Measurements from ENCODE around the gene DDT.
"Not testable (repeated sequence)": the region's sequence is repeated elsewhere in the genome, so short reads cannot be mapped to it uniquely, and the experiment has no call there.

The DDT gene

DNA sequence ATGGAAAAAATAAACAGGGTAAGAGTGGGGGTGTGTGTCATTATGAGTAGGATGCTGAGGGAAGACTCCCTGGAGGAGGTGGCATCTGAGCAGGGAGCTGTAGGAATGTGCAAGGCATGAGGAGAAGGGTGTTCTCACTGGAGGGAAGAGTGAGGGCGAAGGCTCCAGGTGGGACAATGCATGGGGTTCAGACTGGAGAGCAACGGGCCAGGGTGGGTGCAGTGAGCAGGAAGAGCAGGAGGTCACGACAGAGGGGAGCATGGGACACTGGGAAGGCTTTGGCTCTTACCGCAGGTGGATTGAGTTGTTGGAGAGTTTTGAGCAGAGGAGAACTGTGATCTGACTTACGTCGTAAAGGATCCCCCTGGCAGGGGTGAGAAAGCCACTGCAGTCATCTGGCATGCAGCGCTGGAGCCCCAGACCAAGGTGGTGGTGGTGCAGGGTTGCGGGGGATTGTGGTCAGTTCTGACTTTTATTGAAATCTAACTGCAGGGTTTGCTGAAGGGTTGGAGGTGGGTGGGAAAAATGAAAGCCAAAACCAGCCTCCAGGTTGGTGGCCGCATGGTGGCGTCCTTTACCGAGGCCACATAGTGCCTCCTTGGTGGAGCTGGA, 21.3 kb downstream of the DDT start:
- H3K4me3 ChIP-seq (ENCODE audit: low read depth, low read length); DNase-seq (ENCODE audit: low read depth): not testable (repeated sequence)

DNA sequence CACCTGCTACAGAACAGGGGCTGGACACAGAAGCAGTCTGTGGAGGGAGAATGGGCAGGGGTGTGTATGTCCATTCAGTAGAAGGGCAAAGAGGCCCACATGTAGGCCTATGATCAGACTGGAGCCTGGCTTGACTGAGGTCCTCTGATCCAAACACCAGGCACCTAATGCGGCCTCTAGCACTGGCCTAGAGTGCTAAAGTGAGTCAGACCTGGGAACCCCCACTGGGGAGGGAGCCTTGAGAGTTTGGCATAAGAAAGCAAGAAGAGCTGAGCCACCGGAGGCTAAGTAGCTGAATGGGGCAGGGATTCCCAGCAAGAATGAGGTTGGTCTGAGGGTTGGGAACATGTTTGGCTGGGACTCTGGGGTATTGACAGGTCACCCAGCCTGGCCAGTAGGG, 22.9 kb downstream of the DDT start:
- H3K4me3 ChIP-seq (ENCODE audit: low read depth, low read length); DNase-seq (ENCODE audit: low read depth): not testable (repeated sequence)

DNA sequence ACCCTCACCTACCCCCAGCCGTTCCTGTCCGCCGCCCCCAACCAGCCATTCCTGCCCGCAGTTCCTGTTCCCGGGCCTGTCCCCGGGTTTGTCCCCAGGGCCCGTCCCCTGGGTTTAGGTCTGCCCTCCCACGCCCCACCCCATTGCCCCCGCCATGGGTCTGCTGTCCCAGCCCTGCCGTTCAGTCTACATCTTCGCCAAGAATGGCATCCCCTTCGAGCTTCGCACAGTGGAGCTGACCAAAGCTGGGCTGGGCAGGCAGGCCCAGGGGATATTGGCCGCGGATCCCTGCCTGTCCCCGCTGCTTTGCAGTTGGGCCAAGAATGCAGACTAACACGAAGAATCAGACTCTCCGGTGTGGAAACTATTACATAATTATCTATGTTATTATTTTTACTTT, 24.5 kb downstream of the DDT start:
- not testable (repeated sequence) for DNase-seq (ENCODE audit: low read depth); H3K4me3 ChIP-seq (ENCODE audit: low read depth, low read length)

DNA sequence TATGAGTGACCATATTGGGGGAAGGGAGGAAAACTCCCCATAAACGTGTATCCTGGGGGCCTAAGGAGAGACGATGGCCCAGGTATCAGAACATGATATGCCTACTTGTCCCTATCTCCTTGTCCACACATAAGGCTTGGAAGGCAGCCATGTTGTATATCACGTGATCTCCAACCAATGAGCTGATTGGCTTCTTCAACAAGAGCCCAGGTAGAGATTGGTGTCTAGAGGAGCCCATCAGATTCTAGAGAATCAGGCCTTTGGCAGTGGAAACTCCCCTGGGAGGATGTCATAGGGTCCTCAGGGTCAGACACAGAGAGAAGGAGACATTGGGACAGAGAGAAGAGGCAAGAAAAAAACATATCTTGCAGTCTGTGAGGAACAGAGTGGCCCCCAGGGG, 26.9 kb downstream of the DDT start:
- not testable (repeated sequence) for DNase-seq (ENCODE audit: low read depth)

DNA sequence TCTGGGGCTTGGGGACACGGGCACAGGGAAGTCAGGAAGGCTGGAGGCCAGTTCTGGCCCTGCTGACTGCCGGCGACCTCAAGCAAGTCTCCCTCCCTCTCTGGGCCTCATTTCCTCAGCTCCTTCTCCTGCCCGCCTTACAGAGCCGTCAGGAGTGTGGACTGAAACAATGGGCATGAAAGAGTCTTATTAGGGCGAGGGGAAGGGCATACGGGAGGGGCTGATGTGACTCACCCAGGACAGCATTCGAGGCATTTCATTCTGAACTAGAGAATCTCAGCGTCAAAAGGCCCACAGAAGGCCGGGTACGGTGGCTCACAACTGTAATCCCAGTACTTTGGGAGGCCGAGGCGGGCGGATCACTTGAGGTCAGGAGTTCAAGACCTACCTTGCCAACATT, 34.1 kb downstream of the DDT start:
- not testable (repeated sequence) for H3K4me3 ChIP-seq (ENCODE audit: low read depth, low read length); DNase-seq (ENCODE audit: low read depth)

More for the DNA sequence above, 26.9 kb downstream of the DDT start:
- H3K4me3 ChIP-seq (ENCODE audit: low read depth, low read length) = not testable (repeated sequence)

DNA sequence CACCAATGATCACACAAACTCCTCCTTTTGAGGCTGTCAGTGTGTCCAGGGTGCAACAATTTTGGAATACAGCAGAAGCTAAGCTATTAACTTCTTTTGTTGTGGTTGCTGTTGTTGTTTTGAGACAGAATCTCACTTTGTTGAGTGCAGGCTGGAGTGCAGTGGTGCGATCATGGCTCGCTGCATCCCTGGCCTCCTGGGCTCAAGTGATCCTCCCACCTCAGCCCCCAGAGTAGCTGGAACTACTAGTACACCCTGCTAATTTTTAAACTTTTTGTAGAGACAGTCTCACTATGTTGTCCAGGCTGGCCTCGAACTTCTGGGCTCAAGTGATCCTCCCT, 35.3 kb downstream of the DDT start:
- DNase-seq (ENCODE audit: low read depth) = no peak
- TF ChIP-seq, protein P1, sequence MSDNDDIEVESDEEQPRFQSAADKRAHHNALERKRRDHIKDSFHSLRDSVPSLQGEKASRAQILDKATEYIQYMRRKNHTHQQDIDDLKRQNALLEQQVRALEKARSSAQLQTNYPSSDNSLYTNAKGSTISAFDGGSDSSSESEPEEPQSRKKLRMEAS (IDR thresholded peaks at IDR 0.05; ENCODE audit: low read depth, low read length) = no peak
- TF ChIP-seq POLR2A (IDR thresholded peaks at IDR 0.05; ENCODE audit: extremely low read depth, insufficient read length) = no peak
- TF ChIP-seq MYC (IDR thresholded peaks at IDR 0.05; ENCODE audit: low read depth, low read length) = no peak
- TF ChIP-seq, protein P2, sequence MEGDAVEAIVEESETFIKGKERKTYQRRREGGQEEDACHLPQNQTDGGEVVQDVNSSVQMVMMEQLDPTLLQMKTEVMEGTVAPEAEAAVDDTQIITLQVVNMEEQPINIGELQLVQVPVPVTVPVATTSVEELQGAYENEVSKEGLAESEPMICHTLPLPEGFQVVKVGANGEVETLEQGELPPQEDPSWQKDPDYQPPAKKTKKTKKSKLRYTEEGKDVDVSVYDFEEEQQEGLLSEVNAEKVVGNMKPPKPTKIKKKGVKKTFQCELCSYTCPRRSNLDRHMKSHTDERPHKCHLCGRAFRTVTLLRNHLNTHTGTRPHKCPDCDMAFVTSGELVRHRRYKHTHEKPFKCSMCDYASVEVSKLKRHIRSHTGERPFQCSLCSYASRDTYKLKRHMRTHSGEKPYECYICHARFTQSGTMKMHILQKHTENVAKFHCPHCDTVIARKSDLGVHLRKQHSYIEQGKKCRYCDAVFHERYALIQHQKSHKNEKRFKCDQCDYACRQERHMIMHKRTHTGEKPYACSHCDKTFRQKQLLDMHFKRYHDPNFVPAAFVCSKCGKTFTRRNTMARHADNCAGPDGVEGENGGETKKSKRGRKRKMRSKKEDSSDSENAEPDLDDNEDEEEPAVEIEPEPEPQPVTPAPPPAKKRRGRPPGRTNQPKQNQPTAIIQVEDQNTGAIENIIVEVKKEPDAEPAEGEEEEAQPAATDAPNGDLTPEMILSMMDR (IDR thresholded peaks at IDR 0.05; ENCODE audit: low read depth, low read length) = no peak
- no peak overlapping the region for H3K4me3 ChIP-seq (ENCODE audit: low read depth, low read length)

DNA sequence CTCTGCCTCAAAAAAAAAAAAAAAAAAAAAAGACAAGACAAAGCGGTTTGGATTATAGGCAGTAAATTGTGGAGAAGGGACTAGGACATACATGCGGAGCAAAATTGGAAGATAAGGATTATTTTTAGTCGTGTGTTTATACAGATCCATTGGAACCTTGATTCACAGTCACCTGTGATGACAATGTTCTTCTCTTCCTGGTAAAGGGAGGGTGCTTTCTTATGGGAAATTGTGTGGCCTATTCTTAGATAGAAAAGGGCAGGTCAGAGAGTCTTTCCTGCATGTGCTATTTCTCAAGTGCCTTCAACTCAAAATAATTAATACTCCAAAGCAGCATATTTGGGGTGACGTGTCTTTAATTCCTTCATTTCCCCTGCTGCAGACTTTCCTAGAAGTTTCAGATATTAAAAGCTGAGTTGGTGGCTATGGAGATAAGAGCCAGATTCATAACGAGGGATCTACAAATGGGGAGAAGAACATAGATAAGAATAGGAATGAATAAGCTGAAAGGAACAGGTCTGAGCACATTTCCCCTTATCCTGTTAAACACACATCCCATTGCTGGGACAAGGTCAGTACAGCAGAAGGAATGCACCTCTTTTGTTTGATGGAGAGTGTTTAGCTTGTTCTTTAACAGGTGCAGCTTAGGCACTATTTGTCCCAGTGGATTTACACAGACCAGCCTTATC, 35.8 kb downstream of the DDT start:
- no peak overlapping the region for H3K4me3 ChIP-seq (ENCODE audit: low read depth, low read length)
- no peak for DNase-seq (ENCODE audit: low read depth)
- TF ChIP-seq MYC (IDR thresholded peaks at IDR 0.05; ENCODE audit: low read depth, low read length) (no peak), POLR2A (IDR thresholded peaks at IDR 0.05; ENCODE audit: extremely low read depth, insufficient read length) (no peak)
- TF ChIP-seq, protein P1 (IDR thresholded peaks at IDR 0.05; ENCODE audit: low read depth, low read length) = no peak
- TF ChIP-seq, protein P2 (IDR thresholded peaks at IDR 0.05; ENCODE audit: low read depth, low read length) = no peak

DNA sequence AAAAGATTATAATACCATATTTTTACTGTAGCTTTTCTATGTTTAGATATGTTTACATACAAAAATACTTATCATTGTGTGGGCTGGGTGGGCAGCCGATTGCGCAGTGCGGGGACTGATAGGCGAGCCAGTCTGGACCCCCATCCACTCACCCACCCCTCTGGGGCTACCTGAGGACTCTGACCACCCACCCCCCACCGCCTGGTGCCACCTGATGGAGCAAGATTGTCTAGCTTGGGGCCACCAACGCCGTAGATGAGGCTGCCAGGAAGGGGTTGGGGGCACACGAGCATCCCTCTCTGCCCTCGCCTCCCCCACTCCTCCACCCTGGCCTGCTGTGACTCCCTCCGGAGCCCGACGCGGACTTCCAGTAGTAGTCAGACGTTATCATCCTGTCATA, 47.7 kb downstream of the DDT start:
- TF ChIP-seq, protein P2 (IDR thresholded peaks at IDR 0.05; ENCODE audit: low read depth, low read length) = no peak
- TF ChIP-seq, protein P1 (IDR thresholded peaks at IDR 0.05; ENCODE audit: low read depth, low read length) = no peak
- DNase-seq (ENCODE audit: low read depth) = no peak
- H3K4me3 ChIP-seq (ENCODE audit: low read depth, low read length) = no peak overlapping the region

DNA sequence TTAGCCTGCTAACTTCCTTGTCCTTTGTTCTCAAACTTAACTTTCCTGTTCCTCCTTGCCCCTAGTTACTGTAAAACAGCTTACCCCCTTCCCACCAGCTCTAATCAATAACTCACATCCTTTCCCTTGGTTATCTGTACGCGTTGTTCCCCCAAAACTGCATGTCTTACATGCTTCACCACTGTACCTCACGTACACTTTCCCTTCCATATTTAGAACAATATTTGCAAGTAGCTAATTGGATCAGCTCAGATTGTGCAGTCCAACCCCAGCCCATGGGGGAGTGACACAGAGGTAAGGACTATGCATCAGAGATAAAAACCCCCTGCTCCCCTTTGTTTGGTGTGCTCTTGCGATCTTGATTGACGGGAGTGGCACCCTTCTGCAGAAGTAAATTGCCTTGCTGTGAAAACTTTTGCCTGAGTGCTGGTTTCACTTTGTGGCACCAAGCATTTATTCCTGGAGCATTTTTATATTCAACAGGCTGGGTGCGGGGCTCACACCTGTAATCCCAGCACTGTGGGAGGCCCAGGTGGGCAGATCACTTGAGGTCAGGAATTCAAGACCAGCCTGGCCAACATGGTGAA, 49.1 kb downstream of the DDT start:
- no peak for TF ChIP-seq POLR2A (IDR thresholded peaks at IDR 0.05; ENCODE audit: extremely low read depth, insufficient read length)
- TF ChIP-seq, protein P1 (IDR thresholded peaks at IDR 0.05; ENCODE audit: low read depth, low read length) = no peak
- no peak for TF ChIP-seq MYC (IDR thresholded peaks at IDR 0.05; ENCODE audit: low read depth, low read length)
- TF ChIP-seq, protein P2 (IDR thresholded peaks at IDR 0.05; ENCODE audit: low read depth, low read length) = no peak
- DNase-seq (ENCODE audit: low read depth) = no peak
- no peak overlapping the region for H3K4me3 ChIP-seq (ENCODE audit: low read depth, low read length)
